Kidney epithelial cell (primary cell): ENCODE results near the gene B3GLCT. TPM values are rescaled to one million over a fixed set of nuclear protein-coding genes. Genes with fewer than 3 reads are reported as not detected.

Experiments used
- DNase-seq: peaks from one replicate; pipeline ENCODE4 v3.0.0-alpha.2; 2010; ENCODE audit warnings: low read depth
- H3K27me3 ChIP-seq: 2 replicates; pipeline ENCODE4 v1.6.0; 2011; ENCODE audit warnings: low read length; ENCODE audit not compliant: control insufficient read depth, insufficient read depth
- H3K36me3 ChIP-seq: 2 replicates; pipeline ENCODE4 v1.5.1; 2011; ENCODE audit warnings: low read length; ENCODE audit not compliant: control insufficient read depth, insufficient read depth
- H3K4me3 ChIP-seq: 2 replicates; pipeline ENCODE4 v1.5.1; 2011; ENCODE audit warnings: low read depth, mild to moderate bottlenecking, control low read depth, low read length
- CTCF ChIP-seq: IDR thresholded peaks from 2 replicates; pipeline ENCODE4 v1.5.1; 2011; ENCODE audit warnings: mild to moderate bottlenecking, moderate library complexity, low read length, control low read depth, inconsistent platforms; ENCODE audit not compliant: insufficient read depth, poor library complexity, severe bottlenecking
- total RNA-seq: library from RNA; depleted of rRNA; stranded (reverse); fragments of >200 nt; gene quantifications from 2 replicates; pipeline ENCODE4 v1.2.3, GENCODE V29; 2015

Gene B3GLCT
- total RNA-seq, 1 donor from 2014 or later = 18.1 TPM

- H3K36me3 ChIP-seq = no peaks in the 10 kb centered on the region
- DNase-seq = no peak
- peak overlapping the region; percentile 84 for H3K4me3 ChIP-seq
- no peak for TF ChIP-seq CTCF
- H3K27me3 ChIP-seq = no peaks in the 10 kb centered on the region
These were observed 38.8 kb upstream of the B3GLCT start for GRCh38 chr13:31160857-31161556.

- Histone ChIP-seq H3K27me3 (no peaks in the 10 kb centered on the region), H3K4me3 (peak within 1 kb of the TSS; percentile 84), H3K36me3 (no peaks in the 10 kb centered on the region)
- TF ChIP-seq CTCF = peak; percentile 23
- DNase-seq = peak; percentile 88
These were observed 38.1 kb upstream of the B3GLCT start, which contains the start of gene HSPH1 for GRCh38 chr13:31161557-31162150. HSPH1 (minus strand) TSS chr13:31161904; CDS start chr13:31161582, 322 bp downstream.

GRCh38 chr13:31162151-31163008, 37.4 kb upstream of the B3GLCT start:
- Histone ChIP-seq H3K36me3 (no peaks in the 10 kb centered on the region), H3K27me3 (no peaks in the 10 kb centered on the region), H3K4me3 (peak overlapping the region; percentile 84)
- peak; percentile 95 for DNase-seq
- TF ChIP-seq CTCF = no peak

- DNase-seq = no peak
- no peak overlapping the region for H3K4me3 ChIP-seq
- TF ChIP-seq CTCF = no peak
- H3K36me3 ChIP-seq = no peaks in the 10 kb centered on the region
- no peaks in the 10 kb centered on the region for H3K27me3 ChIP-seq
These were observed 33.2 kb upstream of the B3GLCT start for GRCh38 chr13:31166591-31166990.

GRCh38 chr13:31167490-31167889, 32.3 kb upstream of the B3GLCT start:
- Histone ChIP-seq H3K27me3 (no peaks in the 10 kb centered on the region), H3K36me3 (no peaks in the 10 kb centered on the region), H3K4me3 (no peak overlapping the region)
- no peak for DNase-seq
- no peak for TF ChIP-seq CTCF
